ENCODE data around the gene SPATA25.

DNA sequence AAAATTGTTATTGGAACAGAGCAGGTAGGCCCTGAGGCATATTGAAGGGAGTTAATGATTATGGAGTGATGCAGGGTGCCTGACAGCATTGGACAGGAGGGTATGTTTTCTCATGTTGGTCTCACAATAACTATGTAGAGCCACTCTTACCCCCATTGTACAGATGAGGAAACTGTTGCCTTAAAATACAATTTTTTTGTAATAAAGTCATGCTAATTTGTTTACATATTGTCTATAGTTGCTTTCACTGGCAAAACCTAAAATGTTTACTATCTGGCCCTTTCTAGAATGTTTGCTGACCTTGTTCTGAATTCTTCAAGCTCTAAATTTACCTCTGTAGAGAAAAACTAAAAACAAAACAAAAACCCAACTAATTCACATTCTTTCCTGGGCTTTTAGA is 35.9 kb downstream of the SPATA25 start:
- TF ChIP-seq YY1 (IDR thresholded peaks at IDR 0.05; ENCODE audit: insufficient read depth, insufficient read length) (no peak), ZNF274 (IDR thresholded peaks at IDR 0.05; ENCODE audit: low read depth, low read length) (no peak), SUZ12 (IDR thresholded peaks at IDR 0.05; ENCODE audit: extremely low read depth, insufficient read depth, insufficient read length) (no peak)

Data from NT2/D1 (cell line).